ENCODE measurements around the gene COPG2.

- no peak for TF ChIP-seq MAX (IDR thresholded peaks at IDR 0.05; ENCODE audit: low read depth)
- TF ChIP-seq REST (IDR thresholded peaks at IDR 0.05; ENCODE audit: low read depth, low read length), result no peak
Observed at GRCh38 chr7:130566168-130566897, 102.2 kb downstream of the COPG2 start.

All from SK-N-SH (cell line).